ENCODE data around the gene PARD3.

PARD3 gene

GRCh38 chr10:34181553-34182300 is 633.4 kb downstream of the PARD3 start:
- DNase-seq (ENCODE audit: low read depth), result peak; percentile 40

DNA sequence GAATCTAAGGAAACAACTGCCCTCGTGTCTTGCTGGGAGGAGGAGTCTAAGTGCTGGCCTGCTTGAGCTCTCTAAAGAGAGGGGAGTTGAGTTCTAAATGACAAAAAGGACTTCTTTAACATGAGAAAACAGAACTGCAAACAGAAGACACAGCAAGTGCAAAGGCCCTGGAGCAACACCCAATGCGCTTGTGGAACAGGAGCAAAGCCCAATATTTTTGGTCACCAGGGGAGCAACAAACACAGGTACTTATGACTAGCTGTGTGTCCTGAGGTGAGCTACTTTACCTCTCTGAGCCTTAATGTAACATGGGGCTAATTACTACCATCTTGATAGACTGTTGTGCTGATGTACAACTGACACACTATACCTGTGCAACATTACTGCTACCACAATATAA is 634.3 kb downstream of the PARD3 start:
- no peak for DNase-seq (ENCODE audit: low read depth)

GRCh38 chr10:34179280-34179679 is 635.8 kb downstream of the PARD3 start:
- no peak for DNase-seq (ENCODE audit: low read depth)

DNA sequence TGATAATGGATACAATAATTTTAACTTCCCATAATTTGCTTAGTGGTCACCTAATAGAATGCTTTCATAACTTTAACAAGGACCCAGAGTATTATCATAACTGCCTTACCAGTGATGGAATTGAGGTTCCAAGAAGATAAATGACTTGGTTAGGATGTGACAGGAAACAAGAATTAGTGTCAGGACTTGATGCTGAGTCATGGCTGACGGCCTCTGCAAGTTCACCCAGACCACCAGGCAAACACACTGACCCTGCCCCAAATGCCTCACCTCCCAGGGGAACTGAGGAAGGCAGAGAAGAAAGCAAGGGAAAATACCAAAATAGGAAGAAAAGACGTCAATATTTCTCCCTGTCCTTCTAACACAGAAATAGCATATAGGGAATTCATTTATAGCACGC is 636.3 kb downstream of the PARD3 start:
- DNase-seq (ENCODE audit: low read depth), result no peak

DNA sequence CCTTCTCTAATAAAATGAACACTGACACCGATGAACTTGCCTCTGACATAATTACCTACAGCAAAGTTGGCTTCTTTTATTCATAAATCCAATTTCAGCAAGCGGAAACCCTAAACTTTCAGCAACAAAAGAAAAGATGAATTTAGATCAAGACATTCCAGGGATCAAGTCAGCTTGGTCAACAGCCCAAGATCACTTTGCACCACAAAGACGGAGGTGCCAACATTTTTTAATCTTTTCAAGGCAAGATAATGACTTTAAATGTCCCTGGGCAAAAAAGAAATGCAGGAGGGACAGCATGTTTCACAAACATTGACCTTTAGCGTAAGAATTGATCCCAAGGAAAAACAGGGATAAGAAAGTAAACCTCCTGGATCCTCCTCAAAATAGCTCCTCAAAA is 636.9 kb downstream of the PARD3 start:
- no peak for DNase-seq (ENCODE audit: low read depth)

- DNase-seq (ENCODE audit: low read depth), result no peak
Observed at GRCh38 chr10:34177445-34177844, 637.7 kb downstream of the PARD3 start.

DNA sequence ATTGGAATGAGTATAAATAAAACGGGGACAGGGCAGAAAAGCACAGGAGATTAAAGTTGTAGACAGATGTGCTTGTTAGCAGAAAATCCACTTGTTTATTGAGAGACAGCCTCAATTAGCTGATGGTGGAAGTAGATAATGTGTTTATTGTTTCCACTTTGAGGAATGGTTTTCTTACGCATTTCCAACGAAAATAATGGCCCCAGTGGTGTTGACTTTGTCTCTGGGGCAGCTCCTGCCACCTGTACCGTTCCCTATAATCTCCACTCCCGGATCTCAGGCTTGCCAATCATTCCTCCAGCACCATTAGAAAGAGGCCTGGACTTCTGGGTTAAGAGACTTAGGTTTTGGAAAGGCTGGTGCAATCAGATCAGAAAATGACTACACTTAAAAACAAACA is 638.7 kb downstream of the PARD3 start:
- no peak for DNase-seq (ENCODE audit: low read depth)

DNA sequence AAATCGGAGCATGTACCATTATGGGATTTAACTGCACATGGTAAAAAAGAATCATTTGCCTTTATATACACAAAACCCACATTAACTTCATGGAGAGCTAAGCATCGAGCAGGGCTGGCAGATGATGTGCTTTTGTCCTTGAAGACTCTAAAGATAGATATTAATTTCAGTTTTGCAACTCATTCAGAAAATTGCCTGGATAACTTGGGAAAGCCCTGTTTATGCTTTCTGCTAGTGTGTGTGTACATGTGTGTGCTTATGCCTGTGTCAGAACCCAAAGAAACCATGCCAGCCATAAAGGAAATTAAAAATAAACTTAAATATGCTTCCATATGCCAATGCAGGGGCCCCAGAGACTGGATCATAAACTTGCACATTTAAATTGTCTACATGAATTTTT is 640.0 kb downstream of the PARD3 start:
- DNase-seq (ENCODE audit: low read depth), result no peak

- peak; percentile 52 for DNase-seq (ENCODE audit: low read depth)
Observed at GRCh38 chr10:34172936-34173533, 642.1 kb downstream of the PARD3 start.

- peak; percentile 81 for DNase-seq (ENCODE audit: low read depth)
Observed at GRCh38 chr10:34171957-34172527, 643.1 kb downstream of the PARD3 start.

DNA sequence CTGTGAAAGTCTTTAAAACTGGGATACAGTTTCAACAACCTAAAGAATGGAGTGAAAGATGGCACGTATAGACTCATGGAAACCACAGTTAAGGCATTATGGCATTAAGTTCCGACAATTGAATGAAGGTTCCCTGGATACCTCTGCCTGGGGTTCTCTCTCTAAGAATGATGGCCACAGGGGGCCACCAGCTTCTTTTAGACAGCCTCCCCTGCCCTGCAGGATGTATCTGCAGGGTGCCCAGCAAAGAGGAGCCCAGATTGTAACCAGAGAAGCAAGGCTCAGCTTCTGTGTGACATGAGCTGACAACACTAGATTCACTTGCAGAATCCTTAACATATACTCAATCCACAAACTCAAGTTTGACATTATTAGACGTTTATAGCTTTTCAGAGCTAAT is 645.4 kb downstream of the PARD3 start:
- DNase-seq (ENCODE audit: low read depth), result no peak

GRCh38 chr10:34169131-34169530 is 646.0 kb downstream of the PARD3 start:
- DNase-seq (ENCODE audit: low read depth), result no peak

DNA sequence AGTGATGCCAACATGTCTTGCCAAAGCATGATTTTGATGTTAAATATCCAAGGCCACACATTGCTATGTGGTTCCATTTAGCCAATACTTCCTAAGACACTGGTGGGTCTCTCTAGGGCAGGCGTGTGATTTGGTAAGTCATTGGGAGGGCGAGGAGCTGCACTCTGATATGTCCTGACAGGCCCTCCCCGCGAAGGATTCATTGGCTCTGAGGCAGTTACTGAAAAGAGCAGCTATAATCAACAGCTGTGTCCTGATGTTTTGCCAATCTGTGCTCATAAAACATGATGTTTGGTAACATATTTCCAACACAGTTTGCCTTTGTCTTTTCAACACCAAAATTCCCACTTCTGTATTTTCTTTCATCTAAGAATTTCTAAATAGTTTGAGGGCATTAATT is 646.7 kb downstream of the PARD3 start:
- DNase-seq (ENCODE audit: low read depth), result no peak

DNA sequence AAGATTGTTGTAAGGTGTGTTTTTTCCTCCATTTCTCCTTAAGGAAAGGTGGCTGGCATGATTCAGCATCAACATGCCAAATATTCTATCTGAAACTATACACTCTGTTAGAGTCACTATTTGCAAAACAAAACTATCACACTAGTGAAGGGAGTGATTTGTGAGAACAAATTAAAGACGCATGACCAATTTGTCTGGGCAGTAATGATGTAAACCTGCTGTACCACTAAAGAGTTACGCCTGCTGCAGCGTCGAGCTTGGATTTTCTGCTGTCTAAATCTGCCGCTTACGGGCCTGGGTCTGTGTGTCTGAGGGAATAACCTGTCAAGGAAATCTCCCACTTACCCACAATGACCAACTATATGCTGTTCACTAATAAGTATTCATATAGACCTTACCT is 648.3 kb downstream of the PARD3 start:
- DNase-seq (ENCODE audit: low read depth), result no peak

- no peak for DNase-seq (ENCODE audit: low read depth)
Observed at GRCh38 chr10:34166354-34166753, 648.7 kb downstream of the PARD3 start.

- no peak for DNase-seq (ENCODE audit: low read depth)
Observed at GRCh38 chr10:34164029-34164428, 651.1 kb downstream of the PARD3 start.

DNA sequence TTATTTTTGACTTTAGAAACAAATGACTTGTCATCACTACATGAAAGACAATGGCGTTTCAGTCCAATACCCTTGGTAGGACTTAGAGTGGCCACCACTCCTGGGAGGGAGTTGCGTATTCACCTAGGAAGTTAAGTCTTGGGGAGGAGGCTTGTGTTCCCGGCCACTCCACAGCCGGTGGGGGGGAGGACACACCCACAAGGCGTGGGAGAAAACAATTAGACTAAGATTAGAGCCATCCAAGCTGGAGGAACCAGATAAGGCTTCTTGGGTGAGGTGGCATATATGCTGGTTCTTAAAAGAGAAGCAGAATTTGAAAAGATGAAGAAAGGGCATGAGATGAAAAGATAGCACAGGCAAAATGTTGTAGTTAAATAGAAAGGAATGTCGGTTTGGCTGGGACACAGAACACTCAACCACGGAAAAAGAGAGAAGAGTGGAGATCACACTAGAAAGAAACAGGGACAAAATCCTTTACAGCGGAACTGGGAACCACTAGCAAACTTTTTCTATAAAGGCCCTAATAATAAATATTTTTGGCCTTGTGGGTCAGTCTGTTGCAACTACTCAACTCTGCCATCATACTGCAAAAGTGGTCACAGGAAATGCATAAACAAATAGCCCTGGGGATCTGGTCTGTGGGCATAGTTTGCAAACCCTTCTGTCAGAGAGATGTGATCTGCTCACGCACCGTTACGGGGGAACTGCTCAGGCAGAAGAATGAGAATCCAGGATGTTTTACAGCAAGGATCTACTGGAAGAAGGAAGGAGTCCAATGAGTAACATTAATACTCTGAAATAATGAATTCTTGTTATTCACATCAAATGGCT is 651.8 kb downstream of the PARD3 start:
- DNase-seq (ENCODE audit: low read depth), result peak; percentile 72

DNA sequence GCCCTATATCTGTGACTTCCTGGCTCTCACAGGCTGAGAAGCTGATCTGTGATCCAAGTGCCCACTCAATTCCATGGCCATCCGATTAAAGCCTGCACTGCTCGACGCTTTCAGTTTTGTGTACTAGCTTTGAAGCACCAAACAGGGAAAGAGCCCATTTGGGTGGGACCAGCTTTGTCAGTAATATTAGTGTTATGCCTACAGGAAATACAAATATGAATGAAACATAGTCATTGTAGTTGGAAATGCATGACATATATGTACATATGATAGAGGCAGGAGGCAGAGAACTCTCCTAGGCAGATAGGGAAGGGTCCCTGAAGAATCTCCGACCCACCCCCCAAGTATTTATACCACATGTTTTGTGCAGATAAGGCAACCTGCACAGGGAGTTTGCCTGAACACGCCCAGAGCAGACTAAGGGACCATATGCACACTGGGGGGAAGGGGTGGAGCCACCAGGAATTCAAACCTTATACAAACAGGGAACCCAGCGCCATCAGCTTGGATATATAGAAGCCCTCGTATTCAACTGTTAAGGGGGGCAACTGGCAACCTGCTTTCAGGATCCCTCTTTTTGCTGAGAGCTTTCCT is 653.2 kb downstream of the PARD3 start:
- no peak for DNase-seq (ENCODE audit: low read depth)

DNA sequence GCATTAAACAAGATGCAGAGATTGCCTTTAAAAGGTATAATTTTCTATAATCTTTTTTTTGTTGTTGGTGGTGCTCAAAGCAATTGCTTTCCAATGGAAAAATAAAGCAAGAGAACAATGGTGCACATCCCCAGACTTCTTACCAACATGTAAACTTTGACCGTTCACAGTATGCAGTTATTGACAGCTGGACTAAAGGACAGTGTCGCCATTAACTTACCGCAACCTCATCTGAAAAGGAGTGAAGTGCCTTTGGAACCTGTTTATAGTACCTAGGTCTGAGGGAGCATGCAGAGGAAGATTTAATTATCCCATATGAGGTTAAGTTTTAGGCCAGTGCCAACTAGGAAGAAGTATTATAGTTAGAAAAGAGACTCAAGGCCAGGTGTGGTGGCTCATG is 654.5 kb downstream of the PARD3 start:
- DNase-seq (ENCODE audit: low read depth), result no peak

GRCh38 chr10:34157501-34157900 is 657.6 kb downstream of the PARD3 start:
- peak; percentile 60 for DNase-seq (ENCODE audit: low read depth)

DNA sequence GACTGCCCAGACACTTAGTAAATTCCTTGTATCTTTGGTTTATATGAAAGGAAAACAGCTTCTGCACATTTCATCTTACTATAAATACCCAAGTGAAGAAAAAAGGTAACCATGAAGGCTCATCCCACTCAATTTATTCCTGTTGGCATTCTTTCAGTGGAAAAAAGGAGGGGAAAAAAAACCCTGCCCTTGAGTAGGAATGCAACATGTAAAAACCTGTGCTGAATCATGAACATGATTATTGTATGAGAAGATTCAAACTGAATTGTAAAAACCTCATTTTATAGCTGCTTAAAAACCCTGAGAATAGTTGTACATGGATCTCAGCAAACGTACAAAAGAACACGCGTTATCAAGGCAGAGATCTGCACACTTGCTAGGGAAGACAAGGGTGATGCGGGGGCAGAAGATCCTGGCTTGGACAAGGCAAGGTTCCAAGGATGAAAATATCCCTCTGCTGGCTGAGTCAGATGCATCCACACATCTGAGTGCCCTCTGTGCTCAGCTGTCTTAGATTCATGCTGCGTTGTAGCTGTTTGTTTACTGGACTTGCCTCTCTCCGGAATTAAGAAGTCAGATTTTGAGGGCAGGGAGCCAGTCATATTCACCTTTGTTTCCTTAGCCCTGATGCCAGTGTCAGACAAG is 658.2 kb downstream of the PARD3 start:
- peak; percentile 80 for DNase-seq (ENCODE audit: low read depth)

- DNase-seq (ENCODE audit: low read depth), result peak; percentile 16
Observed at GRCh38 chr10:34155812-34156211, 659.3 kb downstream of the PARD3 start.

Measured in EH (cell line).